ENCODE results near the gene PSMC3IP. TPM values are rescaled to one million over a fixed set of nuclear protein-coding genes. Genes with fewer than 3 reads are reported as not detected.

The PSMC3IP gene
- total RNA-seq, 1 donor from 2014 or later: 26.6 TPM

- H3K4me3 Mint-ChIP-seq (ENCODE audit: low read depth): peak overlapping the region; percentile 98
- peak; percentile 19 for DNase-seq (ENCODE audit: low spot score)
- intact Hi-C loops (cut with micrococcal nuclease): loop anchor here (1.0 to 2.0 kb wide), 3 partner anchors 30 to 69 kb away; partner anchors contain the start of gene COASY
- no peaks in the 10 kb centered on the region for H3K27me3 Mint-ChIP-seq (ENCODE audit: low read depth)
- H3K27ac Mint-ChIP-seq: peak overlapping the region; percentile 92
- peaks cover 37% of the 10 kb centered on the region for H3K36me3 Mint-ChIP-seq (ENCODE audit: low read depth)
- H3K4me1 Mint-ChIP-seq (ENCODE audit: low read depth): peaks cover 19% of the 10 kb centered on the region
- no peaks in the 10 kb centered on the region for H3K9me3 Mint-ChIP-seq
Measured at GRCh38 chr17:42608305-42609181, 31.0 kb upstream of the PSMC3IP start.

- intact Hi-C loops (cut with micrococcal nuclease): loop anchor here (2.0 kb wide), 1 partner anchor 45 kb away; the partner anchor contains the start of gene COASY
- no peak overlapping the region for H3K27ac Mint-ChIP-seq
- peaks cover 38% of the 10 kb centered on the region for H3K36me3 Mint-ChIP-seq (ENCODE audit: low read depth)
- DNase-seq (ENCODE audit: low spot score): no peak
- peaks cover 21% of the 10 kb centered on the region for H3K4me1 Mint-ChIP-seq (ENCODE audit: low read depth)
- H3K4me3 Mint-ChIP-seq (ENCODE audit: low read depth): peak overlapping the region; percentile 98
- no peaks in the 10 kb centered on the region for H3K9me3 Mint-ChIP-seq
- no peaks in the 10 kb centered on the region for H3K27me3 Mint-ChIP-seq (ENCODE audit: low read depth)
Measured at GRCh38 chr17:42607769-42608168, 30.2 kb upstream of the PSMC3IP start.

DNA sequence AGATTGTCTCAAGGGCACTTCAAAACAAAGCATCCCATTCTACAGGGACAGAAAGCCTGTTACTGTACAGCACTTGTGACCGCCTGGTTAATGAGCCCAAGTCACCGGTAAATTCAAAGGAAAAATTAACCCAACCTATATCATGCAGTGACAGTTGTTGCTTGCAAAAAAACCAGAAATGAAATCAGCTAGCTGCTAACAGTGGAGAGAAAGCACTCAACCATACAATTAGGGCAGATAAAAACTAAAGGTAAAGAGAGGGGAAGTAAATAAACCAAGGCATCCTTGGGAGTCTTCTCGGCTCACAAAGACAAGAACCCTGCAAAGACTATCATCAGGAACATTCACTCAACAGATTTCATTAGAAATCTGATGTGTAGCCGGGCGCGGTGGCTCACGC lies 25.8 kb upstream of the PSMC3IP start:
- H3K4me3 Mint-ChIP-seq (ENCODE audit: low read depth): no peak overlapping the region
- no peaks in the 10 kb centered on the region for H3K9me3 Mint-ChIP-seq
- H3K4me1 Mint-ChIP-seq (ENCODE audit: low read depth): peaks cover 24% of the 10 kb centered on the region
- peaks cover 27% of the 10 kb centered on the region for H3K36me3 Mint-ChIP-seq (ENCODE audit: low read depth)
- no peak for DNase-seq (ENCODE audit: low spot score)
- intact Hi-C loops (cut with micrococcal nuclease): no loop called here
- no peaks in the 10 kb centered on the region for H3K27me3 Mint-ChIP-seq (ENCODE audit: low read depth)
- no peak overlapping the region for H3K27ac Mint-ChIP-seq

DNA sequence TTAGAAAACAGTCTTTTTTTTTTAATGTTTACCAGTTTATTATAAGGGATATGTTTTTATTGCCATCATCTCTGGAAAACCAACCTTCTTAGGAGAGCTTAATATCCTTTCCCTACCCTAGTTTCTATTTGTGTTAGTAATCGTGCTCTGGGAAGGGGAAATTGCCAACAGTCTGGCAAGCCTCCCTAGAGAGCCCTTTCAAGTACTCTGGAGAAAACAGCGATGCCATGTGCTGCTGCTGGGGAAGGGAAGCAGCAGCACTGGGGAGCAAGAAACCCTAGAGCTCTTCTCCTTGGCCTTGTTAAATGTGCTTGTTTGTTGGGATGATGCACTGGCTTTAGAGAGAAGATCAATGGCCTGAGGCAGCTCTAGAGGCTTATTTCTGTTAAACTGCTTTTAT lies 21.4 kb upstream of the PSMC3IP start:
- H3K27me3 Mint-ChIP-seq (ENCODE audit: low read depth): no peaks in the 10 kb centered on the region
- peaks cover 9% of the 10 kb centered on the region for H3K4me1 Mint-ChIP-seq (ENCODE audit: low read depth)
- no peak overlapping the region for H3K4me3 Mint-ChIP-seq (ENCODE audit: low read depth)
- intact Hi-C loops (cut with micrococcal nuclease): no loop called here
- H3K27ac Mint-ChIP-seq: no peak overlapping the region
- DNase-seq (ENCODE audit: low spot score): no peak
- H3K9me3 Mint-ChIP-seq: no peaks in the 10 kb centered on the region
- peaks cover 15% of the 10 kb centered on the region for H3K36me3 Mint-ChIP-seq (ENCODE audit: low read depth)

- Mint-ChIP-seq H3K27ac (no peak overlapping the region), H3K9me3 (no peaks in the 10 kb centered on the region), H3K27me3 (ENCODE audit: low read depth) (no peaks in the 10 kb centered on the region), H3K4me1 (ENCODE audit: low read depth) (peaks cover 8% of the 10 kb centered on the region), H3K36me3 (ENCODE audit: low read depth) (peaks cover 16% of the 10 kb centered on the region), H3K4me3 (ENCODE audit: low read depth) (no peak overlapping the region)
- DNase-seq (ENCODE audit: low spot score): no peak
- intact Hi-C loops (cut with micrococcal nuclease): no loop called here
Measured at GRCh38 chr17:42596386-42596785, 18.9 kb upstream of the PSMC3IP start.

- H3K36me3 Mint-ChIP-seq (ENCODE audit: low read depth): peaks cover 36% of the 10 kb centered on the region
- no peaks in the 10 kb centered on the region for H3K9me3 Mint-ChIP-seq
Measured at GRCh38 chr17:42591411-42591810, 13.9 kb upstream of the PSMC3IP start.

DNA sequence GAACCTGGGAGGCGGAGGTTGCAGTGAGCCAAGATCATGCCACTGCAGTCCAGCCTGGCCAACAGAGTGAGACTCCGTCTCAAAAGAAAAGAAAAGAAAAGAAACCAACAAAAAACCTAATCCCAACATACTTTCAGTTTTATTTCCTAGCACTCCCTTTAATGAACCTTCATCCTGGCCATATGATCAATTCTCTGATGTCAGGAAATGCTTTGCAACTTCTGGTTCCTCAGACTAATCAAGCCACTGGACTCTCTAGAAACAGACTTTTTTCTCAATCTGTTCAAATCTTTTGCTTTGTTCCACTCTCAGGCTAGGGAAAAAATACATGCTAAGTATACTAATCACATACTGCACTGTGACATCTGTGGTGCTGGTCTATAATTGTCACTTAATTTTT lies 13.4 kb upstream of the PSMC3IP start:
- no peak for DNase-seq (ENCODE audit: low spot score)
- H3K27ac Mint-ChIP-seq: no peak overlapping the region

More at GRCh38 chr17:42591411-42591810, 13.9 kb upstream of the PSMC3IP start:
- H3K27ac Mint-ChIP-seq: no peak overlapping the region
- intact Hi-C loops (cut with micrococcal nuclease): no loop called here
- no peaks in the 10 kb centered on the region for H3K27me3 Mint-ChIP-seq (ENCODE audit: low read depth)
- DNase-seq (ENCODE audit: low spot score): no peak
- no peaks in the 10 kb centered on the region for H3K4me1 Mint-ChIP-seq (ENCODE audit: low read depth)
- no peak overlapping the region for H3K4me3 Mint-ChIP-seq (ENCODE audit: low read depth)

GRCh38 chr17:42586514-42587230 lies 9.1 kb upstream of the PSMC3IP start:
- Mint-ChIP-seq H3K36me3 (ENCODE audit: low read depth) (peaks cover 54% of the 10 kb centered on the region), H3K9me3 (no peaks in the 10 kb centered on the region), H3K4me1 (ENCODE audit: low read depth) (no peaks in the 10 kb centered on the region), H3K27ac (no peak overlapping the region), H3K4me3 (ENCODE audit: low read depth) (no peak overlapping the region), H3K27me3 (ENCODE audit: low read depth) (no peaks in the 10 kb centered on the region)
- DNase-seq (ENCODE audit: low spot score): no peak
- intact Hi-C loops (cut with micrococcal nuclease): no loop called here

More for the DNA sequence above, 13.4 kb upstream of the PSMC3IP start:
- H3K36me3 Mint-ChIP-seq (ENCODE audit: low read depth): peaks cover 37% of the 10 kb centered on the region
- no peak overlapping the region for H3K4me3 Mint-ChIP-seq (ENCODE audit: low read depth)
- H3K27me3 Mint-ChIP-seq (ENCODE audit: low read depth): no peaks in the 10 kb centered on the region
- no peaks in the 10 kb centered on the region for H3K9me3 Mint-ChIP-seq
- intact Hi-C loops (cut with micrococcal nuclease): no loop called here
- H3K4me1 Mint-ChIP-seq (ENCODE audit: low read depth): no peaks in the 10 kb centered on the region

DNA sequence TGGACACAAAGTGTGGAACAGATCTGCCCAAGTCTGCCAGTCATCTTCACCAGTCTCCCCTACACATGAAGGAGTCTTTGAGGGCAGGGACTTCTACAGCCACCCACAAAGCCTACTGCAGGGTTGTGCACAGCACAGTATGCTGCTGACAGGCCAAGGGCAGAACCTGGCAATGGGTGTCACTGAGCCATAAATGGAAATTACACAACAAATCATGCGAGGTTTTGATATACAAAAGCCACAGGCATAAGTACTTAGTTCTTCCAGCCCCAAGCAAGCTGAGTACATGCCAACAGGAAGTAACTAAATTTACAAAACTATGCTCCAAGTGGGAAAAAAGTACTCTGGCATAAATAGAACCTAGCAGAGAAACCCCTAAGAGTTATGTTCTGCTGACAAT lies 7.8 kb upstream of the PSMC3IP start:
- no peaks in the 10 kb centered on the region for H3K27me3 Mint-ChIP-seq (ENCODE audit: low read depth)
- H3K9me3 Mint-ChIP-seq: no peaks in the 10 kb centered on the region
- no peaks in the 10 kb centered on the region for H3K4me1 Mint-ChIP-seq (ENCODE audit: low read depth)
- intact Hi-C loops (cut with micrococcal nuclease): no loop called here
- peaks cover 49% of the 10 kb centered on the region for H3K36me3 Mint-ChIP-seq (ENCODE audit: low read depth)
- H3K4me3 Mint-ChIP-seq (ENCODE audit: low read depth): no peak overlapping the region
- no peak overlapping the region for H3K27ac Mint-ChIP-seq
- DNase-seq (ENCODE audit: low spot score): no peak

GRCh38 chr17:42584880-42585279 lies 7.4 kb upstream of the PSMC3IP start:
- Mint-ChIP-seq H3K9me3 (no peaks in the 10 kb centered on the region), H3K4me3 (ENCODE audit: low read depth) (no peak overlapping the region), H3K27ac (no peak overlapping the region), H3K27me3 (ENCODE audit: low read depth) (no peaks in the 10 kb centered on the region), H3K4me1 (ENCODE audit: low read depth) (no peaks in the 10 kb centered on the region), H3K36me3 (ENCODE audit: low read depth) (peaks cover 45% of the 10 kb centered on the region)
- intact Hi-C loops (cut with micrococcal nuclease): no loop called here
- no peak for DNase-seq (ENCODE audit: low spot score)

DNA sequence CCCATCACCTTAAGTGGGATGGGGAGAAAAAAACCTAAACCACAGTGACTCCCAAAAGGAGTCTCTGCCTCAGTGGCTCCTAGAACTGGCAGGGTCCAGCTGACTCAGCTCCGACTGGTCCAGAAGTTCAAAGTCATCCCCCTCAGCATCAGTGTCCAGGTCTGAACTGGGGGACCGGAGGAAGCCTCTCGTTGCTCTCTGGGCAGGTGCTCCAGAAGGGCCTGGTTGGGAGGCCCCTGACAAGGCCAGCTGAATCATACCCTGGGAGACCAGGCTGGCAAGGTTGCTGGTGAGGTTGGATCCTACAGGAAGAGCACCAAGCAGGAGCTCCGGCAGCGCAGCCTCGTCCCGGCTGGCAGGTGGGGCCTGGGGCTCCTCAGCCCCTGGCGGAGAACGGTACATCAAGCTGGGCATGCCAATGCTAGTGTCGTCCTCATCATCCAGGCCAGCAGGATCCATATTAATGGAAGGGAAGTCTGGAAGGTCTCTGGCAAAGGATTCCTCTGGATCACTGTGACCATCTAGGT lies 4.3 kb upstream of the PSMC3IP start:
- Mint-ChIP-seq H3K4me3 (ENCODE audit: low read depth) (no peak overlapping the region), H3K4me1 (ENCODE audit: low read depth) (peaks cover 6% of the 10 kb centered on the region), H3K27ac (no peak overlapping the region), H3K36me3 (ENCODE audit: low read depth) (peaks cover 50% of the 10 kb centered on the region), H3K27me3 (ENCODE audit: low read depth) (no peaks in the 10 kb centered on the region), H3K9me3 (no peaks in the 10 kb centered on the region)
- intact Hi-C loops (cut with micrococcal nuclease): no loop called here
- no peak for DNase-seq (ENCODE audit: low spot score)

DNA sequence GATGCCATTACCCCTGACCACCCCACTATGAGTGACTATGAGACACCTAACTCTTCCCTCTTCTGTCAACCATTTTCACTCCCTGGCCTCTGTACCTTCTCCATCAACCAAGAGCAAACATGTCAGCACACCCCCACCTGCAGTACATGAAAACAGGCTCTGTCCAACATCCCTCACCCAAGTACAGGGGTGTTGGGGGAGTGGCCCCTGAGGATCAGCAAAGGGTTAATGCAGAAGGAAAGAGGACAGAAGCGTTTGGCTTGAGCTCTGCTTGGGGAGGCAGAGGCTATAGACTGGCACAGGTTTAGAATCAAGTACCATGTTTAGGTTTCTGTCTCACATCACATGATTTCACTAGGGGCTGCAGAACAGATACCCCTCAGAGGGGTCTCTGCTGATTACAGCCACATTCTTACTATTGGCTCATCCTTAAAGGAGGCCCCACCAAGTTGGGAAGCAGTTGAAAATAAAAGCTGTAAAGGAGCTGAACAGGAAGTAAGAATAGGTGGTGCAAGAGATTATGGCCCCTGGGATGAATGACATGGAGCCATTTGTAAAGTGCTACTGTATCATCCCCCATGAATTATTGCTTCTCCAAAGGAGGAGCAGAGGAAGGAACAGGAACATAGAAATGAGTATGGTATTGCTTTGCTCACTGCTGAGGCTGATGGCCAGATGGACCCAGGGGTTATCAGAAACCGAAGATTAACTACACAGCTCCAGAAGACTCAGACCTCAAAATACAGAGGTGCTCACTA lies 2.4 kb upstream of the PSMC3IP start:
- H3K27ac Mint-ChIP-seq: no peak overlapping the region
- no peaks in the 10 kb centered on the region for H3K27me3 Mint-ChIP-seq (ENCODE audit: low read depth)
- intact Hi-C loops (cut with micrococcal nuclease): loop anchor here (5.0 to 10.0 kb wide), 3 partner anchors 97 to 415 kb away; partner anchors contain the start of genes PLEKHH3, RAMP2 and RPL27
- peak overlapping the region; percentile 4 for H3K4me3 Mint-ChIP-seq (ENCODE audit: low read depth)
- DNase-seq (ENCODE audit: low spot score): no peak
- peaks cover 18% of the 10 kb centered on the region for H3K4me1 Mint-ChIP-seq (ENCODE audit: low read depth)
- peaks cover 53% of the 10 kb centered on the region for H3K36me3 Mint-ChIP-seq (ENCODE audit: low read depth)
- H3K9me3 Mint-ChIP-seq: no peaks in the 10 kb centered on the region

Measured in activated T-helper 2 cell treated with anti-CD3 and anti-CD28 coated beads, Interferon-gamma antibody, Interleukin-2, Interleukin-4, amounts not matched to agents 10 μg/mL and 5 μg/mL and 100 μg/mL, durations not matched to agents 14 hours and 24 hours and 36 hours (primary cell).